ENCODE results near the gene FRMD4A. TPM values are rescaled to one million over a fixed set of nuclear protein-coding genes. Genes with fewer than 3 reads are reported as not detected.

The FRMD4A gene
- polyA plus RNA-seq, 1 donor (not counting 4 experiments of a cell fraction or from before 2014, with no cell fraction given): 12.9 TPM

GRCh38 chr10:14009371-14010100 is 321.2 kb downstream of the FRMD4A start:
- H3K9me1 ChIP-seq (ENCODE audit: control insufficient read depth, extremely low read depth, insufficient read depth, low read length): no peaks in the 10 kb centered on the region
- H3K4me2 ChIP-seq (ENCODE audit: control insufficient read depth, extremely low read depth, insufficient read depth, low read depth, low read length): no peak overlapping the region
- H3K36me3 ChIP-seq (ENCODE audit: control insufficient read depth in 2 of 2, extremely low read depth in 1 of 2, insufficient read depth in 2 of 2, low read length in 2 of 2): no peaks in the 10 kb centered on the region
- dilution Hi-C loops (cut with MboI; ENCODE audit: extremely low pct_ligation_motif_present, low sequenced_read_pairs): no loop called here
- H3K9ac ChIP-seq (ENCODE audit: control insufficient read depth, extremely low read depth, insufficient read depth, low read length): no peak overlapping the region
- H3K27ac ChIP-seq (ENCODE audit: control insufficient read depth, insufficient read depth, low read length): no peak overlapping the region
- H3K4me3 ChIP-seq (ENCODE audit: control insufficient read depth in 2 of 3, extremely low read depth in 1 of 3, insufficient read depth in 2 of 3, low read depth in 1 of 3, low read length in 3 of 3): no peak overlapping the region
- H4K20me1 ChIP-seq (ENCODE audit: control insufficient read depth, extremely low read depth, insufficient read depth, low read length): no peaks in the 10 kb centered on the region
- no peak overlapping the region for H2AFZ ChIP-seq (ENCODE audit: control insufficient read depth, low read length)
- no peaks in the 10 kb centered on the region for H3K4me1 ChIP-seq (ENCODE audit: control insufficient read depth, extremely low read depth, insufficient read depth, low read length)
- DNase-seq (ENCODE audit: low read depth, low spot score): no peak
- H3K9me3 ChIP-seq (ENCODE audit: control insufficient read depth, low read depth, low read length): no peaks in the 10 kb centered on the region
- FAIRE-seq: no peak
- no peaks in the 10 kb centered on the region for H3K79me2 ChIP-seq (ENCODE audit: control insufficient read depth, insufficient read depth, low read length)
- H3K27me3 ChIP-seq (ENCODE audit: control insufficient read depth, extremely low read depth, insufficient read depth, low read length): peaks cover 7% of the 10 kb centered on the region
- TF ChIP-seq CTCF (optimal IDR thresholded peaks at IDR 0.05 in 1 of 3, IDR thresholded peaks at IDR 0.05 in 1 of 3, conservative IDR thresholded peaks at IDR 0.05 in 1 of 3; ENCODE audit: extremely low read depth in 1 of 3, insufficient read depth in 2 of 3, low read length in 3 of 3) (no peak), EZH2 (IDR thresholded peaks at IDR 0.05; ENCODE audit: low read length) (no peak)

GRCh38 chr10:14008740-14009080 is 322.0 kb downstream of the FRMD4A start:
- TF ChIP-seq CTCF (optimal IDR thresholded peaks at IDR 0.05 in 1 of 3, IDR thresholded peaks at IDR 0.05 in 1 of 3, conservative IDR thresholded peaks at IDR 0.05 in 1 of 3; ENCODE audit: extremely low read depth in 1 of 3, insufficient read depth in 2 of 3, low read length in 3 of 3) (no peak), EZH2 (IDR thresholded peaks at IDR 0.05; ENCODE audit: low read length) (no peak)
- no peaks in the 10 kb centered on the region for H3K4me1 ChIP-seq (ENCODE audit: control insufficient read depth, extremely low read depth, insufficient read depth, low read length)
- H3K4me3 ChIP-seq (ENCODE audit: control insufficient read depth in 2 of 3, extremely low read depth in 1 of 3, insufficient read depth in 2 of 3, low read depth in 1 of 3, low read length in 3 of 3): no peak overlapping the region
- no peaks in the 10 kb centered on the region for H4K20me1 ChIP-seq (ENCODE audit: control insufficient read depth, extremely low read depth, insufficient read depth, low read length)
- H3K9me3 ChIP-seq (ENCODE audit: control insufficient read depth, low read depth, low read length): no peaks in the 10 kb centered on the region
- H3K4me2 ChIP-seq (ENCODE audit: control insufficient read depth, extremely low read depth, insufficient read depth, low read depth, low read length): no peak overlapping the region
- no peaks in the 10 kb centered on the region for H3K79me2 ChIP-seq (ENCODE audit: control insufficient read depth, insufficient read depth, low read length)
- peaks cover 7% of the 10 kb centered on the region for H3K27me3 ChIP-seq (ENCODE audit: control insufficient read depth, extremely low read depth, insufficient read depth, low read length)
- H3K36me3 ChIP-seq (ENCODE audit: control insufficient read depth in 2 of 2, extremely low read depth in 1 of 2, insufficient read depth in 2 of 2, low read length in 2 of 2): no peaks in the 10 kb centered on the region
- H3K9me1 ChIP-seq (ENCODE audit: control insufficient read depth, extremely low read depth, insufficient read depth, low read length): no peaks in the 10 kb centered on the region
- no peak overlapping the region for H2AFZ ChIP-seq (ENCODE audit: control insufficient read depth, low read length)
- no peak for DNase-seq (ENCODE audit: low read depth, low spot score)
- no peak overlapping the region for H3K27ac ChIP-seq (ENCODE audit: control insufficient read depth, insufficient read depth, low read length)
- no peak for FAIRE-seq
- H3K9ac ChIP-seq (ENCODE audit: control insufficient read depth, extremely low read depth, insufficient read depth, low read length): no peak overlapping the region
- dilution Hi-C loops (cut with MboI; ENCODE audit: extremely low pct_ligation_motif_present, low sequenced_read_pairs): no loop called here
